Measurements from ENCODE around the gene INPP5K. TPM values are rescaled to one million over a fixed set of nuclear protein-coding genes. Genes with fewer than 3 reads are reported as not detected.

INPP5K gene
- total RNA-seq, 4 donors from 2014 or later: 168 to 321 (median 200) TPM

GRCh38 chr17:1497831-1498230 lies 18.6 kb downstream of the INPP5K start:
- TF ChIP-seq CTCF (IDR thresholded peaks at IDR 0.05; ENCODE audit: low read depth): no peak

GRCh38 chr17:1496869-1497268 lies 19.5 kb downstream of the INPP5K start:
- TF ChIP-seq CTCF (IDR thresholded peaks at IDR 0.05; ENCODE audit: low read depth): no peak

GRCh38 chr17:1495265-1495989 lies 21.0 kb downstream of the INPP5K start:
- TF ChIP-seq CTCF (IDR thresholded peaks at IDR 0.05; ENCODE audit: low read depth): no peak

DNA sequence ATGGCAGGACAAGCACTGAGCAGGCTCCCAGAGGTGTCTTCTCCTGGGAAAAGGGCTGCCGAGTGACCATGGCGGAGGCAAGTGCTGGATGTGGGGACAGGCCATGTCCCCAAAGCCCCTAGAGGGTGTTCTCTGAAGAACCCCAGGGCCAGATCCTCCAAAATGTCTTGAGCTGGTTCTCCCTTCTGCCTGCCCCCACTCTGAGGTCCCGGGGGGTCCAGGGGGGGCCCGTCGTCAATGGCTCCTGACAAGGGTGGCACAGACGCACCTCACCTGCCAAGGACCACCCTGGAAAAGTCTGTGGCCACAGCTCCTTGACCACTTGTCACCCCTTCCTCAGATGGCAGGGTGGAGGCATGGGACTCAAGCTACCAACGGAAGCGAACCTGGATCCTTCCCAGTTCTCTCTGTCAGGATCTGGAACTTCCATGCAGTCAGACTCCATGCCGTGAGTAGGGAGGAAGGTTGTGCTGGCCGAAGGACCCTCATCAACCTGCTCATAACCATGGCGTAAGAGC lies 21.6 kb downstream of the INPP5K start:
- no peak for TF ChIP-seq CTCF (IDR thresholded peaks at IDR 0.05; ENCODE audit: low read depth)

GRCh38 chr17:1494203-1494602 lies 22.2 kb downstream of the INPP5K start:
- TF ChIP-seq CTCF (IDR thresholded peaks at IDR 0.05; ENCODE audit: low read depth): no peak

GRCh38 chr17:1493291-1493980 lies 23.0 kb downstream of the INPP5K start:
- TF ChIP-seq CTCF (IDR thresholded peaks at IDR 0.05; ENCODE audit: low read depth): no peak
